GM12865 (cell line): ENCODE data around the gene LHX6.

Experiments used
- DNase-seq: peaks from one replicate; pipeline ENCODE4 v3.0.0; 2010; ENCODE audit warnings: low read depth
- H3K4me3 ChIP-seq: 2 replicates; pipeline ENCODE4 v1.5.1; 2011; ENCODE audit warnings: mild to moderate bottlenecking, low read depth, low read length, control low read depth
- TF ChIP-seq, protein P1 (sequence below): IDR thresholded peaks from 2 replicates; pipeline ENCODE4 v1.5.1; 2011; ENCODE audit warnings: low read length, control low read depth, low read depth, inconsistent platforms; ENCODE audit not compliant: insufficient read depth; ENCODE audit errors: missing control alignments

Gene LHX6

DNA sequence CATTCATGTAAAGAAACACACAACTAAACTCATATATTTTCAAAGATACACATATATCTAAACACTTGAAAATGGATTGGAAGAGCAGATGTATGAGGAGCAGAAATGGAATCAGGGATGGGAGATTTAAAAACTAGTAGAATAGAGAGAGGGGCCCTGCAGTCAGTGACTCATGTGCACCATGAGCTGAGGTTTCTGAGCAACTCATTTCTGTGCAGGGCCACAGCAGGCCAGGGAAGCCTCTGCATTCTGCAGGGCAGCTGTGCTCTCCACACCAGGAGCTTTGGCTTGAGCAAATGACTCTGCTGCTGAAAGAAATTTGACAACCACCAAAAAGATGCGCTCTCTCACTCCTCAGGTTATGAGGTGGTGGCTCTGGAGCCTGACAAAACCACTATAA lies 27.1 kb downstream of the LHX6 start:
- DNase-seq: no peak
- no peak overlapping the region for H3K4me3 ChIP-seq
- TF ChIP-seq, protein P1, sequence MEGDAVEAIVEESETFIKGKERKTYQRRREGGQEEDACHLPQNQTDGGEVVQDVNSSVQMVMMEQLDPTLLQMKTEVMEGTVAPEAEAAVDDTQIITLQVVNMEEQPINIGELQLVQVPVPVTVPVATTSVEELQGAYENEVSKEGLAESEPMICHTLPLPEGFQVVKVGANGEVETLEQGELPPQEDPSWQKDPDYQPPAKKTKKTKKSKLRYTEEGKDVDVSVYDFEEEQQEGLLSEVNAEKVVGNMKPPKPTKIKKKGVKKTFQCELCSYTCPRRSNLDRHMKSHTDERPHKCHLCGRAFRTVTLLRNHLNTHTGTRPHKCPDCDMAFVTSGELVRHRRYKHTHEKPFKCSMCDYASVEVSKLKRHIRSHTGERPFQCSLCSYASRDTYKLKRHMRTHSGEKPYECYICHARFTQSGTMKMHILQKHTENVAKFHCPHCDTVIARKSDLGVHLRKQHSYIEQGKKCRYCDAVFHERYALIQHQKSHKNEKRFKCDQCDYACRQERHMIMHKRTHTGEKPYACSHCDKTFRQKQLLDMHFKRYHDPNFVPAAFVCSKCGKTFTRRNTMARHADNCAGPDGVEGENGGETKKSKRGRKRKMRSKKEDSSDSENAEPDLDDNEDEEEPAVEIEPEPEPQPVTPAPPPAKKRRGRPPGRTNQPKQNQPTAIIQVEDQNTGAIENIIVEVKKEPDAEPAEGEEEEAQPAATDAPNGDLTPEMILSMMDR: no peak

DNA sequence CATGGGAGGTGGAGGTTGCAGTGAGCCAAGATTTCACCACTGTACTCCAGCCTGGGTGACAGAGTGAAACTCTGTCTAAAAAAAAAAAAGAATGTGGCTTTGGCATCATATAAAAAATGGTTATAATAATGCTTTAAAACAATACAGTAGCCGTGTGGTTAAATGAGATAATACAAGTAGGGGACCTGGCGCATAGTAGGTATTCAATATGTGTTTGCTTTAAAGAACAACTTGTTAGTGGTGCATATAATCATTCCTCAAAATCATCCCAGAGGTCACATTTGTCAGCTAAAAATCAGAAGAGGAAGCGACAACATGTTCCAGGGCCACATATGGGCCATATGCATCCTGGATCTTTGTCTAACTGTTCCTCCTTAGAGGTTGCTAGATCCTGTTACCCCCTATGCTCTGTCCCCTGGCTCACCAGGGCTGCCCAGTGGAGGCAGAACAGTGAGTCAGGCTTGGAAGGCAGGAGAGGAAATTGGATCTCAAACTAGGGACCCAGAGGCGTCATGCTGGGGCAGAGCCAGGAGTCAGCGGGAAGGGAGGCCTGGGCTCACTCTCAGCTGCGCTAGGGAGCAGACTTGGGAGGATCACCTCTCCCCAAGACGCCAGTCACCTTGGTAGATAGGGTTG lies 27.7 kb downstream of the LHX6 start:
- TF ChIP-seq, protein P1: no peak
- no peak for DNase-seq
- H3K4me3 ChIP-seq: no peak overlapping the region

DNA sequence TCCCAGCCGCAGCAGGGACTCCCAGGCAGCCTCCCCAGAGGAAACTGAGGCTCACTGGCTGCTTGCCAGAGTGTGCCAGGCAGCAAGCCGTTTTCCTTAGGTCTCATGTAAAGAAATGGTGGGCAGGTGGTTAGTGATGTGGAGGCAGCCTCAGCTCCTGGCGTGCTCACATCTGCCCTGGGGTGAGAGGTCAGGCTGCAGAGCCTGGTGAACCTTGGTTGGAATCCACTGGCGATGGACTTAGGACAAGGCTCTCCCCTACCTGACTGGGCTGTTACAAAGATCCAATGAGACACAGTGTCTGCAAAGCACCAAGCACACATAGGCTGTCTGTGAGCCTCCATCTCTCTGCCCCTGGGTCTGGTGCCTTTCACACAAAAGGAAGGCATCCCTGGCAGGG lies 30.9 kb downstream of the LHX6 start:
- TF ChIP-seq, protein P1: no peak
- DNase-seq: no peak
- H3K4me3 ChIP-seq: no peak overlapping the region

DNA sequence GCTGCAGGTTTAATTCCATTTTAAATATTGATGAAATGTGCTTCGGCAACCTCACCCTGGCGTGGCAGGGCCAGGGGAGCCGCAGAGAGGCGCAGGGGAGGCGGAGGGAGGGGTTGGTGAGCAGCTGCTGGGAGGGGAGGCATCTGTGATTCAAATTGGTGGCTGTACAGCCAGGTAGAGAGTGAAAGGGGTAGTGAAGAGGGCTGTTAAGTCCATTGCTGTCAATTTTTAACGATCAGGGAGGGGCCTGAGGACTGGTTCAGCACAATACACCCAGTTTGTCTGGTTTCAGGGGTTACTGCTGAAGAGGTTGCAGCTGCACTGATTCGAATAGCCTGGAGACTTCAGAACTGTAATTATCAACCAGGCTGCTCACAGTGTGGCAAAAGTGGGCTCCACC lies 31.3 kb downstream of the LHX6 start:
- no peak for DNase-seq
- TF ChIP-seq, protein P1: no peak
- H3K4me3 ChIP-seq: no peak overlapping the region

DNA sequence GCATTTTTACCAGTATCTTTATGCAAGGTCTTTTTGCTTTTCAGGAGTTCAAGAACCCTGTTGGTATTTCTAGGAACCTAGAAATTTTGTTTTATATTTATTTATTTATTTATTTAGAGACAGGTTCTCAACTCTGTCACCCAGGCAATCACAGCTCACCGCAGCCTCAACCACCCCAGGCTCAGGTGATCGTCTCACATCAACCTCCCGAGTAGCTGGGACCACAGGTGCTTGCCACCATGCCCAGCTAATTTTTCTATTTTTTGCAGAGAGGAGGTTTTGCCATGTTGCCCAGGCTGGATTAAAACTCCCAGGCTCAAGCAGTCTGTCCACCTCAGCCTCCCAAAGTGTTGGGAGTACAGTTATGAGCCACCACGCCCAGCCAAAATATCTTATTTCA lies 32.9 kb downstream of the LHX6 start:
- DNase-seq: no peak
- TF ChIP-seq, protein P1: no peak
- H3K4me3 ChIP-seq: no peak overlapping the region

DNA sequence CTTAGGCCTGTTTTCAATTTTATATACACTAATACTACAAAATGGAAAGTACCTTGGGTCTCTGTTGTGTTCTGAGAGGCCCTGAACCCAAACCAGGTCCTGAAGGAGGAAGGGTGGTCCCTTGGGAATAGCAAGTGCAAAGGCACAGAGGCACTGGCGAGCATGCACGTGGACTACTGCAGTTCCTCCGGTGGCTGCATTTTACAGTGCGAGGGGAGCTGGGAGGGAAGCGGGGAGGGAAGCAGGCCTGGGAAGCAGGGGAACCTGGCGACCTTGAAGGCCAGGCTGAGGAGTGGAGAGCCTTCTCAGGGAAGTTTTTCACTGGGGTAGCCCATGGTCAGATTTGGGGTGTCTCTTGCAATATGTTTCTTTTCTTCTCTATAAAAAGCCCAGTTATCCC lies 35.1 kb downstream of the LHX6 start:
- DNase-seq: no peak
- TF ChIP-seq, protein P1: no peak
- H3K4me3 ChIP-seq: no peak overlapping the region

DNA sequence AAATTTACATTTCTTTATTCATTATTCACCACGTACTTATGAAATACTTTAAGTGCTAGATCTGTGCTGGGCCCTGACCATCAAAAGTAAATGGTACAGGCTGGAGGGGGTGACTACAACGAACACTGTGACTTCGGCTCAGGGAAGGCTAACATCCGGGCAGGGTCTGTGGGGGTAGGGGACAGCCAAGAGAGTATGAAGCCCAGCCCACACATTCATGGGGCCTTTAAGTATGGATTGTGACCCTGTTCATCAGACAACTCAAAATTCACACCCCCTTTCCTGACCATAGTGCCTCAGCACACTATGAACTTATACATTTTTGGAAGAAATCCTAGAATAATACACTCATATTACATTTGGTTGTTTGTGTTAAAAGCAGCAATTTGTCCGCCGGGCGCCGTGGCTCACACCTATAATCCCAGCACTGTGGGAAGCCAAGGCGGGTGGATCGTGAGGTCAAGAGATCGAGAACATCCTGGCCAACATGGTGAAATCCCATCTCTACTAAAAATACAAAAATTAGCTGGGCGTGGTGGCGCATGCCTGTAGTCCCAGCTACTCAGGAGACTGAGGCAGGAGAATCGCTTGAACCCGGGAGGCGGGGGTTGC lies 35.7 kb downstream of the LHX6 start:
- H3K4me3 ChIP-seq: no peak overlapping the region
- DNase-seq: no peak
- TF ChIP-seq, protein P1: no peak
